Activated naive CD4-positive, alpha-beta T cell treated with anti-CD3 and anti-CD28 coated beads, Interleukin-2, amount 10 ng/mL, durations not matched to agents 7 days and 5 days (primary cell): ENCODE data around the gene C9orf78.

Source experiments
- CTCF ChIA-PET: fragments of 350-600 bp; sonication (Branson Sonifier 250); formaldehyde crosslinking; loops from one replicate; lab custom pipeline; 2021; ENCODE audit warnings: antibody characterized with exemption; lab: Charles Lee
- DNase-seq: peaks from one replicate; pipeline ENCODE4 v3.0.0-alpha.2; 2020
- H3K27ac Mint-ChIP-seq: one replicate; pipeline ENCODE4 v1.8.0; 2021; ENCODE audit warnings: mild to moderate bottlenecking, moderate library complexity, mixed read lengths
- H3K27me3 Mint-ChIP-seq: one replicate; pipeline ENCODE4 v1.8.0; 2021; ENCODE audit warnings: mild to moderate bottlenecking, mixed read lengths
- H3K36me3 Mint-ChIP-seq: one replicate; pipeline ENCODE4 v1.8.0; 2021; ENCODE audit warnings: mixed read lengths
- H3K4me1 Mint-ChIP-seq: one replicate; pipeline ENCODE4 v1.8.0; 2021; ENCODE audit warnings: mixed read lengths
- H3K4me3 Mint-ChIP-seq: one replicate; pipeline ENCODE4 v1.8.0; 2021; ENCODE audit warnings: mild to moderate bottlenecking, moderate library complexity, mixed read lengths
- H3K9me3 Mint-ChIP-seq: one replicate; pipeline ENCODE4 v1.8.0; 2021; ENCODE audit warnings: mixed read lengths

C9orf78 gene

GRCh38 chr9:129863059-129863690 lies 28.1 kb upstream of the C9orf78 start:
- CTCF ChIA-PET: interaction anchor here (0.6 to 1.5 kb wide), 4 partner anchors 10 to 24 kb away, joined by 3 to 9 read pairs (median 3); no protein-coding TSS in a partner anchor
- Mint-ChIP-seq H3K36me3 (peaks cover 56% of the 10 kb centered on the region), H3K4me3 (peak overlapping the region; percentile 62), H3K27me3 (no peaks in the 10 kb centered on the region), H3K9me3 (no peaks in the 10 kb centered on the region), H3K27ac (peak overlapping the region; percentile 93), H3K4me1 (peaks cover 73% of the 10 kb centered on the region)
- DNase-seq: peak; percentile 90

GRCh38 chr9:129861447-129861827 lies 26.4 kb upstream of the C9orf78 start:
- Mint-ChIP-seq H3K4me3 (no peak overlapping the region), H3K9me3 (no peaks in the 10 kb centered on the region), H3K27me3 (no peaks in the 10 kb centered on the region), H3K4me1 (peaks cover 64% of the 10 kb centered on the region), H3K36me3 (peaks cover 58% of the 10 kb centered on the region), H3K27ac (peak overlapping the region; percentile 78)
- DNase-seq: no peak
- CTCF ChIA-PET: interaction anchor here (1.6 to 2.1 kb wide), 2 partner anchors 23 to 24 kb away, joined by 7 to 9 read pairs; no protein-coding TSS in a partner anchor

- H3K4me3 Mint-ChIP-seq: no peak overlapping the region
- H3K27me3 Mint-ChIP-seq: no peaks in the 10 kb centered on the region
- peak overlapping the region; percentile 79 for H3K27ac Mint-ChIP-seq
- peaks cover 62% of the 10 kb centered on the region for H3K4me1 Mint-ChIP-seq
- H3K9me3 Mint-ChIP-seq: no peaks in the 10 kb centered on the region
- CTCF ChIA-PET: interaction anchor here (1.2 to 2.1 kb wide), 3 partner anchors 16 to 24 kb away, joined by 3 to 9 read pairs (median 7); no protein-coding TSS in a partner anchor
- H3K36me3 Mint-ChIP-seq: peaks cover 61% of the 10 kb centered on the region
- DNase-seq: no peak
Measured at GRCh38 chr9:129860653-129861446, 25.8 kb upstream of the C9orf78 start.

- H3K27ac Mint-ChIP-seq: peak overlapping the region; percentile 37
- H3K9me3 Mint-ChIP-seq: no peaks in the 10 kb centered on the region
- H3K4me1 Mint-ChIP-seq: peaks cover 67% of the 10 kb centered on the region
- H3K36me3 Mint-ChIP-seq: peaks cover 68% of the 10 kb centered on the region
- H3K4me3 Mint-ChIP-seq: no peak overlapping the region
- DNase-seq: no peak
- H3K27me3 Mint-ChIP-seq: no peaks in the 10 kb centered on the region
- CTCF ChIA-PET: no interaction called here
Measured at GRCh38 chr9:129858167-129858962, 23.3 kb upstream of the C9orf78 start.

GRCh38 chr9:129857207-129857606 lies 22.1 kb upstream of the C9orf78 start:
- peaks cover 64% of the 10 kb centered on the region for H3K4me1 Mint-ChIP-seq
- H3K36me3 Mint-ChIP-seq: peaks cover 70% of the 10 kb centered on the region
- no peaks in the 10 kb centered on the region for H3K27me3 Mint-ChIP-seq
- no peak for DNase-seq
- no peak overlapping the region for H3K27ac Mint-ChIP-seq
- no peaks in the 10 kb centered on the region for H3K9me3 Mint-ChIP-seq
- CTCF ChIA-PET: interaction anchor here (1.1 kb wide), 1 partner anchor 28 kb away, joined by 3 read pairs; no protein-coding TSS in a partner anchor
- H3K4me3 Mint-ChIP-seq: no peak overlapping the region

- CTCF ChIA-PET: no interaction called here
- H3K4me1 Mint-ChIP-seq: peaks cover 54% of the 10 kb centered on the region
- H3K9me3 Mint-ChIP-seq: no peaks in the 10 kb centered on the region
- peak overlapping the region; percentile 5 for H3K27ac Mint-ChIP-seq
- H3K4me3 Mint-ChIP-seq: peak overlapping the region; percentile 1
- H3K27me3 Mint-ChIP-seq: no peaks in the 10 kb centered on the region
- no peak for DNase-seq
- peaks cover 71% of the 10 kb centered on the region for H3K36me3 Mint-ChIP-seq
Measured at GRCh38 chr9:129854588-129855110, 19.6 kb upstream of the C9orf78 start.

GRCh38 chr9:129853614-129854013 lies 18.5 kb upstream of the C9orf78 start:
- no peak for DNase-seq
- Mint-ChIP-seq H3K36me3 (peaks cover 69% of the 10 kb centered on the region), H3K4me3 (no peak overlapping the region), H3K4me1 (peaks cover 53% of the 10 kb centered on the region), H3K27me3 (no peaks in the 10 kb centered on the region), H3K27ac (no peak overlapping the region), H3K9me3 (no peaks in the 10 kb centered on the region)
- CTCF ChIA-PET: no interaction called here

- peaks cover 56% of the 10 kb centered on the region for H3K4me1 Mint-ChIP-seq
- peaks cover 61% of the 10 kb centered on the region for H3K36me3 Mint-ChIP-seq
- CTCF ChIA-PET: interaction anchor here (0.7 kb wide), 1 partner anchor 11 kb away, joined by 3 read pairs; no protein-coding TSS in a partner anchor
- no peak overlapping the region for H3K27ac Mint-ChIP-seq
- no peak for DNase-seq
- H3K9me3 Mint-ChIP-seq: no peaks in the 10 kb centered on the region
- H3K27me3 Mint-ChIP-seq: no peaks in the 10 kb centered on the region
- no peak overlapping the region for H3K4me3 Mint-ChIP-seq
Measured at GRCh38 chr9:129852579-129852978, 17.5 kb upstream of the C9orf78 start.

- no peak overlapping the region for H3K4me3 Mint-ChIP-seq
- DNase-seq: no peak
- H3K9me3 Mint-ChIP-seq: no peaks in the 10 kb centered on the region
- CTCF ChIA-PET: interaction anchor here (1.0 kb wide), 2 partner anchors 16 to 126 kb away, joined by 3 read pairs; no protein-coding TSS in a partner anchor
- H3K27me3 Mint-ChIP-seq: no peaks in the 10 kb centered on the region
- no peak overlapping the region for H3K27ac Mint-ChIP-seq
- peaks cover 58% of the 10 kb centered on the region for H3K36me3 Mint-ChIP-seq
- peaks cover 55% of the 10 kb centered on the region for H3K4me1 Mint-ChIP-seq
Measured at GRCh38 chr9:129851821-129852220, 16.7 kb upstream of the C9orf78 start.

GRCh38 chr9:129850821-129851550 lies 15.9 kb upstream of the C9orf78 start:
- Mint-ChIP-seq H3K27me3 (no peaks in the 10 kb centered on the region), H3K4me1 (peaks cover 50% of the 10 kb centered on the region), H3K36me3 (peaks cover 53% of the 10 kb centered on the region), H3K27ac (no peak overlapping the region), H3K4me3 (no peak overlapping the region), H3K9me3 (no peaks in the 10 kb centered on the region)
- CTCF ChIA-PET: interaction anchor here (1.0 kb wide), 2 partner anchors 17 to 125 kb away, joined by 3 read pairs; no protein-coding TSS in a partner anchor
- DNase-seq: no peak

GRCh38 chr9:129849901-129850300 lies 14.8 kb upstream of the C9orf78 start:
- CTCF ChIA-PET: interaction anchor here (0.7 kb wide), 1 partner anchor 14 kb away, joined by 3 read pairs; no protein-coding TSS in a partner anchor
- Mint-ChIP-seq H3K9me3 (no peaks in the 10 kb centered on the region), H3K4me1 (peaks cover 51% of the 10 kb centered on the region), H3K27ac (no peak overlapping the region), H3K36me3 (peaks cover 47% of the 10 kb centered on the region), H3K4me3 (no peak overlapping the region), H3K27me3 (no peaks in the 10 kb centered on the region)
- no peak for DNase-seq

- H3K4me1 Mint-ChIP-seq: peaks cover 47% of the 10 kb centered on the region
- H3K4me3 Mint-ChIP-seq: no peak overlapping the region
- peaks cover 38% of the 10 kb centered on the region for H3K36me3 Mint-ChIP-seq
- no peaks in the 10 kb centered on the region for H3K27me3 Mint-ChIP-seq
- CTCF ChIA-PET: no interaction called here
- H3K27ac Mint-ChIP-seq: peak overlapping the region; percentile 71
- H3K9me3 Mint-ChIP-seq: no peaks in the 10 kb centered on the region
- no peak for DNase-seq
Measured at GRCh38 chr9:129848712-129849441, 13.8 kb upstream of the C9orf78 start.
